HG03159 (cell line): Measurements from ENCODE around the gene MYEF2.

Experiments
- ATAC-seq: cut with Tn5 transposase; IDR thresholded peaks from one replicate; pipeline ENCODE4 v1.9.1; 2021; ENCODE audit warnings: mild to moderate bottlenecking, moderate library complexity; ENCODE audit not compliant: unreplicated experiment

The MYEF2 gene

DNA sequence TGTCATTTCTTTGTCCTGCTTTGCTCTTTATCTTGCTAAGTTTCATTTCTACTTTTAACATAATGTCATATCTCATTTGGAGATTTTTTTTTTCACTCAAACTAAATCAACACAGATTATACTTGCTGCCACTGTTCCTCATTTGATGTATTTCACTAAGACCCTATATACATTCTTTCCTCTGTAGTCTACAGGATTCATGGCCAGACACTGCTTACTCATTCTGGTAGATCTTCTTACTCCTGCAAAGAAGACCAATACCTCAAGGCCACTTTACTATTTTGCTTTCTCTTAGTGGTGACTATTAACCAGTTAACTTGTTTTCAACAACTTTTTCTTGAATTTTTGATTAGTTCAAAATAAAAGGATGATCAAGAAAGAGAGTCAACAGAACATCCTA is 30.7 kb downstream of the MYEF2 start:
- ATAC-seq: no peak

DNA sequence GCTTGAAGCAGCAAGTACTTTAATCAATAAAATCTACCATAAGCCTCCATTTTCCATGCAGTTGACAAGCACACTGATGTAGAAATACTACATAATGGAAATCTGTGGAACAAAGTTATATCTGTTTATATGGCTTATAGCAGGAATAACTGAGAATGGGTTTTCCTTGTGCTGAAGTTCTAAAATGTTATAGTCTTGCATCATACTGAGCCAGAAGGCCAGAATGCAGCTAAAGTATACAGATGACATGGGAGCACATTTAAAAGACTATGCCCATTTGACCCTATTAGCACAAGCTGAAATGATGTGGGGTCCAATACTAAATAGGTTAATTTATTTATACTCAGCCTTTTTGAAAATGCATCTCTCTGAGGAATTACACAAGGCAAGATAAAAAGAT is 32.2 kb downstream of the MYEF2 start:
- no peak for ATAC-seq

DNA sequence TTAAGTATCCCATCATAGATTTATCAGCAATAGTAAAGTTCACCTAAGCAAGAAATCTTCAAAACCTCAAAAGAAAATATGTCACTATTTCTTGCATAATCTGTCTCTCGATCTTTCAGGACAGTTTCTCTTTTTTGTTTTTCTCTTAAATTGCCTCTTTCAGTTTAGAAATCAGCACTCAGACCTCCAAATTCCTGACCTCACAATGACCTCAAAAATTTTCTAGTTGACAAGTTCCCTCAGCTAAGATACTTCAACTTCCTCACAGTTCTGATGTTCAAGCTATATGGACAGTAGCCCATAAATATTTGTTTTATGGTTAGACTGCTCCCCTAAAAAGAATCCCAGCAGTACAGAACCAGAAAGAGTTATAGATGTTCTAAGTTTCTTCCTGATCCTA is 33.2 kb downstream of the MYEF2 start:
- no peak for ATAC-seq

DNA sequence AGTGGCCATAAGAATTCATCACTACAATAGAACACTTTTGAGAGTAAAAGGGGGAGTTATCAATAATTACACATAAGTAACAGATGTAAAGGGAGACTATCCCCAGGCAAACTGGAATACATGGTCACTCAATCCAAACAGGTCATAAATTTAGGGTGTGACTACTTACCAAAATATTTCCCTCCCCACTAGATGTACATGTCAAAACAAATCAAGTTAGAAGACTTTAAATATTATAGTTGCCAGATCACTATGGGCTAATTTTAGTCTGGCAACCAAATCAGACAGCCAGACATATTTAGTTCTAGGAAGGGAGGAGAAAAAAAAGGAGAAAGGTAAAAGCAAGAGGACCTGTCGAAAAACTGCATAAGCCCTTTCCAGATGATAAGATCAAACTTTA is 34.2 kb downstream of the MYEF2 start:
- ATAC-seq: no peak

DNA sequence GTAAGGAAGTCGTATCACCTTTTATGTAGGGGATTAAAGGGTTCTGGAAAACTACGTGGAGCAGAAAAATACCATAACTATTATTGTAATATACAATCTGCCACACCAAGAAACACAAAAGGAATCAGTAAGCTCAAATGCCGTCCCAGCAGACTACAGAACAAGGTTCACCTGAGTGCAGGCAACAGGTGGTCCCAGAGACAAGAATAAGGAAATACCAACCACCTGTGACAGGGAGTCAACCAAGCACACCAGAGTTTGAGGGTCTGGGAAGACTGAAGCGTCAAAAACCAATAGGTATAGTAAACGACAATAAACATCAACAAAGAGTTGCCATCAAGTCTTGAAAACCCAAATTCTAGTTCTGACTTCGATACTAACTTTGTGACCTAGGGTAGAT is 45.2 kb downstream of the MYEF2 start:
- no peak for ATAC-seq

DNA sequence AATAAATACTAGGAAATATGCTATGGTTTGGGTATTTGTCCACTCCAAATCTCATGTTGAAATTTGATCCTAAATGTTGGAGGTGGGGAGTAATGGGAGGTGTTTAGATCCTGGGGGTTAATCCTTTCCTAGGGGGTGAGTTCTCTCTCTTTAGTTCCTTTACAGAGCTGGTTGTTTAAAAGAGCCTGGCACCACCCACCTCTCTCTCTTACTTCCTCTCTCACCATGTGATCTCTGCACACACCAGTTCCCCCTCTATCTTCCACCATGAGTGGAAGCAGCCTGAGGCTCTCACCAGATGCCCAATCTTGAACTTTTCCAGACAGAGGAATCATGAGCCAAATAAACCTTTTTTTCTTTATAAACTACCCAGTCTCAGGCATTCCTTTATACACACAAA is 46.8 kb downstream of the MYEF2 start:
- no peak for ATAC-seq

DNA sequence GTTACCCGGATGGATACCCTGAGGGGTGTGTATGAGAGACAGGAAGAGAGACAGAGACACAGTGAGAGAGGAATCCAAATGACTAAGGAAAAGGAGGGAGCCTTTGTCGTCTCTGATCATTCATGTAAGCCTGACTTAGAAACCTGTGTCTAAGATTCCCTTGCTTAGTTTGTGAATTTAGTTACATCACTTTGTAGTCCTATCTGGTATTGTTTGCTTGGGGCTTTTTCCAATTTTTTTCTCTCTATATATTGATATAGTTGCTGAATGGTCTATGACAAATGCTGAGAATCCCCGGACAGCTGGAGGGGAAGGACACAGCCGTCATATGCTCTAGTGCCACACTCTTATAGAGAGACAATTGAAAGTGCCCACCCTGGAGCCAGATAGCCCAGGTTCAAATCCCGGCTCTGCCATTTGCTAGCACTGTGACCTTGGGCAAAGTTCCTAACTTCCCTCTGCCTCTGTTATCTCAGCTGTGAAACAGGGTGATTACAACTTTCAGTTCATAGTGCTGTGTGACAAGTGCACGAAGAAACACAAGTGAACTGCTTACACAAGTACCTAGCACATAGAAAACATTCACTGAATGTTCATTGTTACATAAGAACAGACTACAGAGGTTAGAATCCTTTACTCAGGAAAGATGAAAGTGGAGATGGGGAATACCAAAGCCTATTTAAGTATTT is 51.3 kb downstream of the MYEF2 start:
- ATAC-seq: no peak

DNA sequence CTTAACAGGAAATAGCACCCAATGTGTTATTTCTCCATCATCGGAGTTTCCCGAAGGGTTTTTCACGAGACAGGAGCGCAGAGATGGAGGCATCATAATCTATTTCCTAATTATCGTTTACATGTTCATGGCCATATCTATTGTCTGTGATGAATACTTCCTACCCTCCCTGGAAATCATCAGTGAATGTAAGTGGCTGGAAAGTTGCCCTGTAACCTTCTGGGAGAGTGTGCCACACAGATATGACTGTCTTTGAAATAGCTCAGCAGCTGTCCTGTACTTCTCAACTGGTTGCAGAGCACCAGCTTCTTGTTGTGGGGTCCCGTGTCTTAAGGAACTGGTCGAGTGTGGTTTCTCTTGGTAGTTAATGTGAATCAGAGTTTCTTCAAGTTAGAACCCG is 56.2 kb downstream of the MYEF2 start:
- ATAC-seq: no peak

DNA sequence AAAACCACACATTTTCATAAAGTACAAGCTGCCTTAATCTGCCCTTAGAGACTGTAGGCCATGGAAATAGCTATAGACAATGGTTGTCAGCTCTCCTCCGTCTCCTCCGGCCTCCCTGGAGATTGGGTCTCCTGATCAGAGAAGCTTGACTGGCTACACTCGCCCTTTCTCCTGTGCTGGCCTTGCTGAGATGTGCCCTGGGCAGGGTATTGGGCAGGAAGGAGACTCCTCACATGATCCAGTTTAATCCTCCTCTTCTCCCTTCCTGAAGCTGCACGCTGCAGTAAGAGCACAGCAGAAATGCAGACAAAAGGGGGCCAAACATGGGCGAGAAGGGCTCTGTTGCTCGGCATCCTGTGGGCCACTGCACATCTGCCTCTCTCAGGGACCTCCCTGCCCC is 57.4 kb downstream of the MYEF2 start, which contains the start of gene SLC24A5:
SLC24A5 (plus strand) TSS at position 246 of the 400 bp plus-strand sequence; CDS start at position 301, 55 bp downstream.
- ATAC-seq: no peak

DNA sequence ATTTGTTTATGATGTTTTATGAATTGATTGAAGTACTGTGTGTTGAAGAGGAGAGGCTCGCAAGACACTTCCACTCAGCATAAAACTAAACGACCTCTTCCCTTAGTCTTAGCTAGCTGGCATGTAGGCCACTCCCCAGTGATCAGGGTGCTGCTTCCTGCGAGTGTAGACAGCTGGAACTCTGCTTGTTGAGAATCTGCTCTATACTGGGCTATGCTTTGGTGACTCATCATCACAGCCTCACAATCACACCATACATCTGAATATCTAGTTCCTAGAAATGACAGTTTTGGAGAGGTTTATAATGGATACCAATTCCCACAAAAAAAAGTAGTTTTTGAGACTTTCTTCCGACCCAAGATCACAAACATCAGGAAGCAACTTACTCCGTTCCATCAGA is 58.8 kb downstream of the MYEF2 start:
- no peak for ATAC-seq

DNA sequence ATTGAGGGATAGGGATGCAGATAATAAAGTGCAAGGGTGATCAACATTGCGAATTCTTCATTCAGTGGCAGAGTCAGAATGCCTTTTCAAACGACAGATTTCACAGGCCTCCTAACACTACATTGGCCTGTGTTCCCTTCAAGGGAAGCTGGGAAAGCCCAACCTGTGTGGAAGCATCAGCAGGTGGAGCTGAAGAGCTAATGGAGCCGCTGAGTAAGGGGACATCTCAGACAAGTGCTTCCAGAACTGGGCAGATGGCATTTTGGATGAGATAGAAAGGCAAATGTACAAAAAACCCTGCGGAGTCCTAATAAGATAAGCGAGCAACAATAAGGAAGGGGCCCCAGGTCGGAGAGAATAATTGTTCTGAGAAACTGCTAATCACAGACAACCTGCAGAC is 65.9 kb downstream of the MYEF2 start:
- ATAC-seq: no peak

DNA sequence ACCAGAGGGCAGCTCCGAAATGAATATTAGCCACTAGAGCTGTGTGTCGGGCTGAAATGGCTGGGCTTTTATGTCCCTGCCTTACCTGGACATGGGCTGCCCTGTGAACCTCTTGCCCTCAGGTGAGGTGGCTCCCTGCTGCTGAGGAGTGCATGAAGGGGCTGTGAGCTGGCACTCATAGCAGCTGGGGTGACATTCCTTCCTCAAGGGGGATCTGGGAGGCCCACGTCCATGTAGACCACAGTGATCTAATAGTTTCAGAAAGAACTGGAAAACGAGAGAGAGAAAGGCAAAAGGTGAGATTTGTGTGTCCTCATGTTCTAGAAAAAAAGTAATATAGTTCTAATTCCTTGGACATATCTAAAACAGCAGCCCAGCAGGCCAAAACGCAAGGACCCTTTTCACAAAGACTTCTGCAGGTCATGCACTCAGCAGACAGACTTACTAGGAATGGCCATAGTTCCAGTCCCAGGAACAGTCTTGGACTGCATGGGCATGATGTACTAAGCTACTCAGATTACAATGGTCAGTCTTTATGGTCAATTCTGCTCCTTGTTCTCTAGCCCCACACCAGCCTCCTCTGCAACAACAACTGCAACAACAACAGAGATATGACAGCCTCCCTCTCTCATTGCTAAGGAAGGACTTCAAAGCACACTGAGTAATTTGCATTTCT is 68.1 kb downstream of the MYEF2 start:
- ATAC-seq: no peak

DNA sequence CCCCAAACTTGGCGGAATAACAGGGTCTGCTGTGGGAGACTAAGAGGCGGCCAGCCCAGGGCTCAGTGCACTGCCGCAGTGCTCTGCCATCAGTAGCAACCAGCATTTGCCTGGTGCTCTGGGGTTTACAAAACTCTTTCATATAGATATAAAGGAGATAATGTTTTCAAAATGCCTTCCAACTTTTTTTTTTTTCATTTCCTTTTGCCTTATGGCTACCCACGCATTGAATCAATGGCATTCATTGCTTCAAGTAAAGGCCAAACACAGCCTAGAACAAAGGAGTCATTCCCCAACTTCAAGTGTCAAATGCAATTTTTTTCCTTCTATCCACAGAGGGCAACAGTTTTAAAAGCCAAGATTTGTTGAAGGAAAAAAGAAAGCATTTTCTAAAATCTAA is 68.9 kb downstream of the MYEF2 start:
- ATAC-seq: no peak

DNA sequence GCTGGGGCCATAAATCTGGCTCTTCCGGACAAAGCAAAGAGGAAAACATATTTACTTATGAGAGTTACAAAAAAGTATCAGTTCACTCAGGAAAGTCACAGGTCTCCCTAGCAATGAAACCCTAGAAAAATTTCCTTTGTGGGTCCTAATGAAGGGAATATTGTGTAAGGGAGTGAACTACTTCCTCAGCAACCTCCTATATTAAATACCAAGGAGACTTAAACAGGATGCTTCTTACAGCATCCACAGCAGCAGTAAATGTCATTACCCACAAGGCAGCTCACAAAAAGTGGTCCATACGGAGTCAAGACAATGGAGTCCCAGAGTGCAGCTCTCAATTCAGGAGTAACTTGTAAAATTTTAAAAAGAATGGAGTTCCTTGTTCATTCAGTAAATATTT is 72.2 kb downstream of the MYEF2 start:
- ATAC-seq: no peak

DNA sequence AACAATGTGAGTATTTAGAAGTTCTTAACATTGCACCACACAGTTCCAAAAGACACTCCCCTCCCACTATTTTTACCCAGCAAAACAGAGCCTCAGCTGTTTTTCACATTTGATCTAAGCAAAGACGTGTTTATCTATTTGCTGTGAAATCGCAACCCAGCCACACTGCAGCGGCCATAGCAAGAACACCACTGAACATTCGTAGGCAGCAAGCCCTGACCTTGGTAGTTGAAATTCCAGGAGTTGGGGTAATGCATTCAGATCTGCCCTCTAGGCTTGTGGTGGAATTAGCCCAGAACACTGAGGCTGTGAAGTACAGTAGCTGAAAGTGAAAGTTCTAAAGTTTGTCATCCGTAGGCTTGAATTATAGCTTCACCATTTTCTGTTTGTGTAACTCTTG is 74.4 kb downstream of the MYEF2 start:
- ATAC-seq: no peak

DNA sequence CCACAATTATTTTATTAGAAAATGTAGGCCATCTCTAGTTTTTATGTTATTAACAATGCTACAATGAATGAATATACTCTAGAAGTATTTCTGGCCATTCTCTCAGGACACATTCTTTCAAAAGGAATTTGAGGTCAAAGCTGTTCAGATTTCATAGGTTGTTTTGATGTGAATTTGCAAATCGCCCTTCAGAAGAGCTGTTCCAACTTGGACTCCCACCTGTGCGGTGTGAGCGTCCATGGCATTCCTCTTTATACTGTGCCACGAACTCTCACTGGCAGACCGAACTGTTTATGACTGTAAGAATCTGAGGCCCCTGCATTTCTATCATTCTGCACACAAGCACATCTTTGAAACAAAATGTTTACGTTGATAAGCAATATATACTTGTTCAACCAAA is 75.9 kb downstream of the MYEF2 start:
- ATAC-seq: no peak

DNA sequence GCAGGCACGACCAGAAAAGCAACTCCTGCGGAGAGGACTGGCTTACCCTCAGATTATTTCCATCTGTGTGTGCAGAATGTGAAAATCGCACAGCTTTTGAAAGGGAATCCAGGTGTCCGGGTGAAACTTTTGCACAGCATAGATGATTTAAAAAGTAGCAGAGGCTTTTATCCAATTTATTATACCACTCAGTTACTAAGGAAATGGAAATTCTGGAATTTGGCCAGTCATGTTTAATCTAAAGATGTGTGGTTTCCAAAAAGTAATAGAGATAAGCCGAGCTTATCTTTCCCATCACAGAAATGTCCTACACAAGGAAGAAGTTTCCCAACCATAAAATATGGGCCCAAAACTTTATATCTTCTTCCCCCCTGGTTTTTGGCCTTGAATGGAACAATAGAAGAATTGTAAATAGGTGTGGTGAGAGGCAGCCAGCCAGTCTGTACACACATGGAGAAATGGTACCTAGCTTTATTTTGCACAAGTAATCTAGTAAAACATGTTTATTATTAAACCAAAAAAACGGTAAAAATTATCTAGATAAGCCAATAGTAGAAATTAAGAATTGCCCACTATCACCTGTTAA is 76.6 kb downstream of the MYEF2 start:
- ATAC-seq: no peak

DNA sequence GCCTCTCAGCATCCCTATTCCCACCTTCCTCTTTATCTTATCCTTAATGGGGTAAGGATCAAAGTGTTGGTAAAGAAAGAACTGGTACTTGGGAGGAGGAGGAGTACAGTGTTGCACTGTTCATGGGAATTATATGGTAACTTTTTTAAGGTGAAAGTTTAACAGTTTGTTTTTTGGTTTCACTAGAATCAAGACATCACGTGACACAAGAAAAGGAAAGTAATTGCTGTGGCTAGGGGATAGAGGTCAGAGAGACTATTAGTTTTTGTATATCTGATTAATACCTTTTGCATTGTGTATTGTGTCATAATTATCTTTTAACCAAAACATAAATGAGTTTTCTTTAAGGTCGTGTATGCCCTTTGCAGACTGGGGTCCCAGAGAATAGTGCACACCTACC is 80.8 kb downstream of the MYEF2 start:
- ATAC-seq: no peak

DNA sequence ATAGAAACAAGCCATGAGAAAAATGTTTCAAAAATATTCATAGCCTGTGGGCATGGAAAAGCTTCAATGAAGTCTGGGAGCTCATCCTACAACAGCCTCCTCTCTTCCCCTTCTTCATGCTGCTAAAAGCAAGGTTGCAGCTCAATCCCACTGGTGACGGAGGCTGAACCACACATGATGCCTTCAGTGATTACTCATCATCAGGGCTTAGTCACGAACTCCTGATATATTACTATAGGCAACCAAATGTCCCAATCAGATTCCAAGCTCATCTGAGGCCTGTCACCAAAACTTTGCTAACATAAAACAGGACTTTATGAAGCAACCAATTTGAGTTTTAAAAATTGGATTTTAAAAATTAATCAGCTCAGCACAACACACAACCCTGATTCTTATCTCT is 81.3 kb downstream of the MYEF2 start:
- no peak for ATAC-seq

DNA sequence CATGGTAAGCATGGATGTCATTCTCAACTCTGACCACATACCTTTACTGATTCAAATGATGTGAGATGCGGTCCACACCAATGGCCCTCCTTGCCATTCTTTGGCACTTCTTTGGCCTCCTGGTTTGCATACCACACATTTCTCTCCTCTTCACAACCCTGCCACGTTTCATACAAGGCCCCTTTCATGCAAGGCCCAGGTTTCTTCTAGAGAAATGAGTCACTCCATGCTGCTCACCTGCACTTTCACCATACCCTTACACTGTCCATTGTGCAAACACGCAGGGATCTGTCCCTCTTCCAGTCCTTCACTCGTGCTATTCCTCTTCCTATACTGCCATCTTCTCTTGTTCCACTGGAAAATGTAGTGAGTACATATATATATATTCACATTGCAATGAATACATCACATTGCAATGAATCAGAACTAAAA is 81.7 kb downstream of the MYEF2 start:
- peak; percentile 60 for ATAC-seq

DNA sequence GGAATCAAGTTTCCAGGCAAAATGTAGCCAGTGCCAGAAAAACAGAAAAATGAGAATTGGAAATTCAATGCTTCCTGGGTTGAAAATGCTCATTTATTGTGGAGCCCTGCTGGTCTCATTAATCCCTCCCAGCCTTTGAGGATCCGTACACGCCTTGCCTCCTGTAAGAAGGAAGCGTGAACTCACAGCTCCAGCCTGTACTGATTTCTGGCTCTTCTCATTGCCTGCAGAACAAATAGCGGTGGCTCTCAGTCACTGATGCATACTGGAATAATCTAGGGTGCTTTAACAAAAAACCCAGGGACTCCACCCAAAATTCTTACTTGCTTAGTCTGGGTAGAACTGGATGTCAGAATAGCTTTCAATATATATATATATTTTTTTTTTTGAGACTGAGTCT is 86.6 kb downstream of the MYEF2 start:
- no peak for ATAC-seq

DNA sequence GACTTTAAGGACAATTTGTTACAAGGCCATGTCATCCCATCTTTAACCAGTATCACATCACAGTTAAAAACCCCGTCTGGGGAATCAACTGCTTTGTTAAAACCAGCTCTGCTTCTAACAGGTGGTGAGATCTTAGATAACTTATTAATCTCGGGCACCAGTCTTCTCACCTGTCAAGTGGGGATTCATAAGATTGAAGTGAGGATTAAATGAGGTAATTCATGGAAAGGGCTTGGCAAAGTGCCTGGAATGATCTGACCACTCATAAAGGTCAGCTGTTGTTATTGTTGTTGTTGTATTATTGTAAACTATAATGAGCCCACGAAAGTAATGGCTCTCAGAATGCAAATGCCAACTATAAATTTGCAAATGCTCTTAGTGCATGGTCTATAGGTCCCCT is 87.4 kb downstream of the MYEF2 start:
- ATAC-seq: no peak
